Measurements from ENCODE around the gene TMEM72.

The TMEM72 gene

DNA sequence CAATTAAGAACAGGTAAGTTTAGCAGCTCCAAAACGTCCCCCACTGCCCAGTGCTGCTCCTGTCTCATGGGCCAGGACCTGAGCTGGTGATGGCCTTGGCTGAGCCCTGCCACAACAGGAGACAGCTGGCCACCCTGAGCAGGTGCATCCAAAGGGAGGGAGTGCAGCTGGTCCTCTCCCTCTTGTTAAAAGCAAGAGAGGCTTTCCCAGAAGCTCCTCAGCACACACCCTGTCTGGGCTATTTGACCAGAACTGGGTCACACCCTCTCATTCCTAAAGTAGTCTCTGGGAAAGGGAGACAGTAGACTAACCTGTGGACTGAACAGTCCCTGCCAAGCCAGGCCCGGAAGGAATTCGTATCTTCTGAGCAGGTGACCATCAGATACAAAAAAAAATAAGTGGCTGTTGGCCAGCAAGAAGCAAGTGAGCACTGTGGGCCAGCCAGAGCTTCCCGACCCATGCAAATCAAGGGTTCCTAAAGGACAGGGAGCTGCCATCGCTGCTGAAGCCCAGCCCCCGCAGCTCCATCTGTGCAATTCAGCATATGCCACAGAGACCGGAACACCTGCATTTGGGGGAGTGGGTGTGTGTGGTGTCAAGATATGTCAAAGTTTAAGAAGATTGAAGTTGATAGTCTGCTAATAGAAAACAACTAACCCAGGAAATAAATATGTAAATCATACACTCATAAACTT is 2.1 kb upstream of the TMEM72 start:
- no peak overlapping the region for H3K4me3 ChIP-seq (ENCODE audit: low read depth, low read length)
- TF ChIP-seq, protein P1, sequence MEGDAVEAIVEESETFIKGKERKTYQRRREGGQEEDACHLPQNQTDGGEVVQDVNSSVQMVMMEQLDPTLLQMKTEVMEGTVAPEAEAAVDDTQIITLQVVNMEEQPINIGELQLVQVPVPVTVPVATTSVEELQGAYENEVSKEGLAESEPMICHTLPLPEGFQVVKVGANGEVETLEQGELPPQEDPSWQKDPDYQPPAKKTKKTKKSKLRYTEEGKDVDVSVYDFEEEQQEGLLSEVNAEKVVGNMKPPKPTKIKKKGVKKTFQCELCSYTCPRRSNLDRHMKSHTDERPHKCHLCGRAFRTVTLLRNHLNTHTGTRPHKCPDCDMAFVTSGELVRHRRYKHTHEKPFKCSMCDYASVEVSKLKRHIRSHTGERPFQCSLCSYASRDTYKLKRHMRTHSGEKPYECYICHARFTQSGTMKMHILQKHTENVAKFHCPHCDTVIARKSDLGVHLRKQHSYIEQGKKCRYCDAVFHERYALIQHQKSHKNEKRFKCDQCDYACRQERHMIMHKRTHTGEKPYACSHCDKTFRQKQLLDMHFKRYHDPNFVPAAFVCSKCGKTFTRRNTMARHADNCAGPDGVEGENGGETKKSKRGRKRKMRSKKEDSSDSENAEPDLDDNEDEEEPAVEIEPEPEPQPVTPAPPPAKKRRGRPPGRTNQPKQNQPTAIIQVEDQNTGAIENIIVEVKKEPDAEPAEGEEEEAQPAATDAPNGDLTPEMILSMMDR (IDR thresholded peaks at IDR 0.05; ENCODE audit: borderline replicate concordance, insufficient read depth, low read depth, low read length): no peak

DNA sequence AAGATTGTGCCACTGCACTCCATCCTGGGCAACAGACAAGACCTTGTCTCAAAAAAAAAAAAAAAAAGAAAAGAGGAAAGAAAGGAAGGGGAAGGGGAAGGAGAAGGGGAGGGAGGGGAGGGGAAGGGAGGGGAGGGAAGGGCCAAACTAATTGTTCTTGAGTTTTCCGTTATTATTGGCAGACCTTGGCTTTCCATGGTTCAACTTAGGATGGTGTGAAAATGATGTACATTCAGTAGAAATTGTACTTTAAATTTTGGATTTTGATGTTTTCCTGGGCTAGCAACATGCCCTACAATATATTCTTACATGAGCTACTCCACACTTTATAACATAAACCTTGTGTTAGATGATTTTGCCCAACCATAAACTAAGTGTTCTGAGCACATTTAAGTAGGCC is 1.2 kb upstream of the TMEM72 start:
- TF ChIP-seq, protein P1 (IDR thresholded peaks at IDR 0.05; ENCODE audit: borderline replicate concordance, insufficient read depth, low read depth, low read length): no peak

DNA sequence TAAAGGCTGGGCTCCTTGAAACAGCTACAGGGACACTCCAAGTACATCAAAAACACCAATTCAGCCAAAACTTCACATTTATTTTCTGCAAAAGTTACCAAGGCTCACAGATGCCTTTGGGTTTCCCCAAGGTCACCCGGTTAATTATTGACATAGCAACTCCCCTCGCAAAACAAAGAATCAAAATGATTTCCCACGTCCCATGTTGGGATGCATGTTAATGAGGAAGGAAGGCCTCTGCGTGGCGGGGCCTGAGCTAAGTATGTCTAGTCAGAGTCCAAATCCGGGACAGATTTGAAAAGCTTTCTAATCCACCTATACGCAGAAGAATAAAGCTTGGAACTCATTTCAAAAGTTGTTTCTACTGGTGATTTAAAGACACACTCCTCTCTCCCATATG is 535 bp upstream of the TMEM72 start:
- TF ChIP-seq, protein P1 (IDR thresholded peaks at IDR 0.05; ENCODE audit: borderline replicate concordance, insufficient read depth, low read depth, low read length): no peak
- H3K4me3 ChIP-seq (ENCODE audit: low read depth, low read length): no peak overlapping the region

More for the DNA sequence above, 1.2 kb upstream of the TMEM72 start:
- H3K4me3 ChIP-seq (ENCODE audit: low read depth, low read length): no peak overlapping the region

DNA sequence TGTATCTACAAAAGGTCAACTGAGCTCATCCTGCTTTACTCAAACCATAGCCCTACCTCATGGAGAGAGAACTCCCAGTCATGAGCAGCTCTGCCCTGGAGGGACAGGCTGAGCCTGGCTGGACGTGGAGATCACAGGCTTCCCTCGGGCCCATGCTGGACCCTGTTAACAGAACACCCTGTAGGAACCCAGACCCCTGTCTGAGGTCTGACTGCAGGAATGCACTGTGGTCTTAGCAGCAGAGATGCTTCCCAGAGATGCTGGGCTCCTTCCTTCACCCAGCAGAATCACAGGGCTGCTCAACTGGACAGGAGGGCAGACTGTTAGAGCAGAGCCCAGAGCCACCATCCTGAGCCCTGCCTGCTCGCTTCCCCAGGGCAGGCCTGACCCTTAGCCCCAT is 814 bp downstream of the TMEM72 start:
- TF ChIP-seq, protein P1 (IDR thresholded peaks at IDR 0.05; ENCODE audit: borderline replicate concordance, insufficient read depth, low read depth, low read length): no peak
- no peak overlapping the region for H3K4me3 ChIP-seq (ENCODE audit: low read depth, low read length)

DNA sequence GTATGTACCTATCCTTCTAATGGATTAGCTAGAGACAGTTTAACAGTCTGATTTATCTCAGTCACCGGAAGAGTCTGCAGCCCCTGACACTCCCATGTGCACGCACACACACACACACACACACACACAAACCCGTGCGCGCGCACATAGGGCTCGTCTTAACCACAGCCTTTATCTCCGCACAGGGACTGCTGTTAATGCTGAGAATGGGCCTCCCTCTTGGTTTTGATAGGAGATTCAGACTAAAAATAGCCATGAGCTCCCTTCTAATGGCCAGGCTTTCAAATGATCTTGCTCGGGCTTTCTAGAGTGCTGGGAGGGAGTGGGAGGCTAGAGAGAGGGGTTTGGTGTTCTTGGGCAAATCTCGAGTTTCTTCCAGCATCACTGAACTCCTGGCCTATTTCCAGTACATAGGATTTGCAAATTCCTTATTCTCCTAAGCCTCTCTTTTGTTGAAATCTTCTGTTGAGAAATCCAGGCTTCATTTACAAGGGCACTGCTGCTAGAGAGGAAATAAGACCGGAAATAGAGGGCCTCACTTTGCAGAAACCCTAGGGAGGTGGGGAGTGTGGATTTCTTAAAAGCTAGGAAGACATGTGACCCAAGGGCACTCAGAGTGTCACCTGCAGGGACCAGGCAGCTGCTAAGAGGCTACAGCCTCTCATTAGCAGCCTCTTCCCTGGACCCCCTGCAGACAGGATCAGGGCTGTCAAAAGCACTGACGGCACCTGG is 2.4 kb downstream of the TMEM72 start:
- H3K4me3 ChIP-seq (ENCODE audit: low read depth, low read length): no peak overlapping the region
- TF ChIP-seq, protein P1 (IDR thresholded peaks at IDR 0.05; ENCODE audit: borderline replicate concordance, insufficient read depth, low read depth, low read length): no peak

DNA sequence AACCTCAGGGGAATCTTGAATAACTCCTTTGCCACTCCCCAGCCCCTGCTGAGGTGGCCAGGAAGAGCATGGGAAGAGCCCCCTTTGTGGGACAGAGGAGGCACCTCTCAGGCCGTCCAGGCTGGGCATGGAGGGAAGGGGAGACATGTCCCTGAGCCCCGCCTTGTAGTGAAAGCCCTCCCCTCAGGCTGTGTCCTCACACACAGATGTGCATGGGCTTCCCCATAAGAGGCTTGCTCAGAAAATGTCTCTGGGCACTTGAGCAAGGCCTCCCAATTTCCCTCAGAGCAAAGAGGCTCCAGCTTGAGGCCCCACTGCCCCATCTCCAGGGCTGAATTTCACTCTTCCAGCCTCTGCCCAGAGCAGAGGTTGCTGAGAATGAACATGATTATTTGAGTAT is 3.8 kb downstream of the TMEM72 start:
- H3K4me3 ChIP-seq (ENCODE audit: low read depth, low read length): no peak overlapping the region
- TF ChIP-seq, protein P1 (IDR thresholded peaks at IDR 0.05; ENCODE audit: borderline replicate concordance, insufficient read depth, low read depth, low read length): no peak

DNA sequence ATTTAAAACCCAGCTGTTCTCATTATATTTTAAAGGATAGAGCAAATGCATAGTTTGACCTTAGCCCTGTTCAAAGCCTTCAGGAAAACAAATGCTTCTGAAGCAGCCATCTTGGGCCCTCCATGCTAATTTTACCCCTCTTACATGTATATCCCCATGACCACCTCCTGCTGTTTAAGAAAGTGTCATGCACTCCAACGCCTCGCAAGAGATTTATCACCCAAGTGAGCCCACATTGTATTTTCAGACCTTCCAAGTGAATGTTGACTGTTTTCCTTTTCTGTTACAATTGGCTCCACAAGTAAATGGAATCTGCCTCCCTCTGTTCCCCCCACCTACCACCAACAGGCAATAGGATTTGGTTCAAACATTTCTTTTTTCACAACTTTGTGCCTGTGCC is 5.3 kb downstream of the TMEM72 start:
- TF ChIP-seq, protein P1 (IDR thresholded peaks at IDR 0.05; ENCODE audit: borderline replicate concordance, insufficient read depth, low read depth, low read length): no peak
- no peak overlapping the region for H3K4me3 ChIP-seq (ENCODE audit: low read depth, low read length)
